ENCODE measurements around the gene CTPS1. TPM values are rescaled to one million over a fixed set of nuclear protein-coding genes. Genes with fewer than 3 reads are reported as not detected.

CTPS1 gene
- total RNA-seq: 10 to 100 TPM; 72.6 to 74.5 TPM

- peaks cover 33% of the 10 kb centered on the region for H3K36me3 Mint-ChIP-seq (ENCODE audit: low read depth)
- ChIA-PET POLR2A (interaction anchor here (0.6 to 2.4 kb wide), 17 partner anchors 9 to 1976 kb away, joined by 3 to 25 read pairs (median 4); partner anchors contain the start of genes CITED4, NFYC and SCMH1), CTCF (interaction anchor here (0.6 to 4.3 kb wide), 8 partner anchors 16 to 306 kb away, joined by 3 to 24 read pairs (median 4); partner anchors contain the start of gene CITED4)
- DNase-seq: peak; percentile 96
- ATAC-seq: peak; percentile 93
- no peaks in the 10 kb centered on the region for H3K27me3 Mint-ChIP-seq (ENCODE audit: low read depth)
- peak within 1 kb of the TSS; percentile 87 for H3K4me3 Mint-ChIP-seq
- peaks cover 48% of the 10 kb centered on the region for H3K4me1 Mint-ChIP-seq (ENCODE audit: low read depth)
- no peaks in the 10 kb centered on the region for H3K9me3 Mint-ChIP-seq (ENCODE audit: insufficient read depth)
- peak within 1 kb of the TSS; percentile 95 for H3K27ac Mint-ChIP-seq
These were observed at the start of gene CTPS1 for GRCh38 chr1:40979241-40980067. CTPS1 (plus strand) TSS chr1:40979696; CDS start chr1:40983291, 3,595 bp downstream.

- DNase-seq: no peak
- no peaks in the 10 kb centered on the region for H3K9me3 Mint-ChIP-seq (ENCODE audit: insufficient read depth)
- no peaks in the 10 kb centered on the region for H3K36me3 Mint-ChIP-seq (ENCODE audit: low read depth)
- H3K27ac Mint-ChIP-seq: no peak overlapping the region
- peaks cover 13% of the 10 kb centered on the region for H3K27me3 Mint-ChIP-seq (ENCODE audit: low read depth)
- no peak for ATAC-seq
- POLR2A ChIA-PET: no interaction called here
- CTCF ChIA-PET: interaction anchor here (0.7 to 1.7 kb wide), 3 partner anchors 19 to 85 kb away, joined by 3 to 4 read pairs (median 4); no protein-coding TSS in a partner anchor
- H3K4me3 Mint-ChIP-seq: no peak overlapping the region
- no peaks in the 10 kb centered on the region for H3K4me1 Mint-ChIP-seq (ENCODE audit: low read depth)
These were observed 49.1 kb upstream of the CTPS1 start for GRCh38 chr1:40930174-40930964.

GRCh38 chr1:40931601-40932000 lies 47.9 kb upstream of the CTPS1 start:
- H3K27ac Mint-ChIP-seq: no peak overlapping the region
- peaks cover 13% of the 10 kb centered on the region for H3K27me3 Mint-ChIP-seq (ENCODE audit: low read depth)
- ChIA-PET CTCF (interaction anchor here (1.7 kb wide), 1 partner anchor 21 kb away, joined by 4 read pairs; no protein-coding TSS in a partner anchor), POLR2A (no interaction called here)
- DNase-seq: no peak
- no peak for ATAC-seq
- H3K4me3 Mint-ChIP-seq: no peak overlapping the region
- no peaks in the 10 kb centered on the region for H3K9me3 Mint-ChIP-seq (ENCODE audit: insufficient read depth)
- H3K4me1 Mint-ChIP-seq (ENCODE audit: low read depth): no peaks in the 10 kb centered on the region
- no peaks in the 10 kb centered on the region for H3K36me3 Mint-ChIP-seq (ENCODE audit: low read depth)

- Mint-ChIP-seq H3K4me3 (no peak overlapping the region), H3K4me1 (ENCODE audit: low read depth) (no peaks in the 10 kb centered on the region), H3K36me3 (ENCODE audit: low read depth) (no peaks in the 10 kb centered on the region), H3K27me3 (ENCODE audit: low read depth) (peaks cover 13% of the 10 kb centered on the region), H3K27ac (no peak overlapping the region), H3K9me3 (ENCODE audit: insufficient read depth) (no peaks in the 10 kb centered on the region)
- DNase-seq (no peak), ATAC-seq (no peak)
- ChIA-PET POLR2A (no interaction called here), CTCF (no interaction called here)
These were observed 47.5 kb upstream of the CTPS1 start for GRCh38 chr1:40932006-40932405.

- no peaks in the 10 kb centered on the region for H3K36me3 Mint-ChIP-seq (ENCODE audit: low read depth)
- no peaks in the 10 kb centered on the region for H3K4me1 Mint-ChIP-seq (ENCODE audit: low read depth)
- ChIA-PET CTCF (interaction anchor here (0.6 to 10.5 kb wide), 4 partner anchors 14 to 294 kb away, joined by 3 to 97 read pairs (median 3); partner anchors contain the start of gene CITED4), POLR2A (no interaction called here)
- DNase-seq: no peak
- H3K9me3 Mint-ChIP-seq (ENCODE audit: insufficient read depth): no peaks in the 10 kb centered on the region
- H3K27me3 Mint-ChIP-seq (ENCODE audit: low read depth): peaks cover 7% of the 10 kb centered on the region
- H3K4me3 Mint-ChIP-seq: no peak overlapping the region
- ATAC-seq: no peak
- no peak overlapping the region for H3K27ac Mint-ChIP-seq
These were observed 42.6 kb upstream of the CTPS1 start for GRCh38 chr1:40936931-40937339.

GRCh38 chr1:40938393-40938792 lies 41.1 kb upstream of the CTPS1 start:
- Mint-ChIP-seq H3K27ac (no peak overlapping the region), H3K27me3 (ENCODE audit: low read depth) (peaks cover 5% of the 10 kb centered on the region), H3K9me3 (ENCODE audit: insufficient read depth) (no peaks in the 10 kb centered on the region), H3K4me3 (no peak overlapping the region), H3K4me1 (ENCODE audit: low read depth) (no peaks in the 10 kb centered on the region), H3K36me3 (ENCODE audit: low read depth) (no peaks in the 10 kb centered on the region)
- no peak for DNase-seq
- ChIA-PET CTCF (interaction anchor here (10.5 kb wide), 1 partner anchor 12 kb away, joined by 97 read pairs; no protein-coding TSS in a partner anchor), POLR2A (no interaction called here)
- no peak for ATAC-seq

GRCh38 chr1:40939320-40940059 lies 40.0 kb upstream of the CTPS1 start:
- H3K4me3 Mint-ChIP-seq: no peak overlapping the region
- ChIA-PET POLR2A (no interaction called here), CTCF (interaction anchor here (1.0 to 10.5 kb wide), 3 partner anchors 11 to 89 kb away, joined by 4 to 97 read pairs (median 6); no protein-coding TSS in a partner anchor)
- peaks cover under 1% of the 10 kb centered on the region for H3K27me3 Mint-ChIP-seq (ENCODE audit: low read depth)
- H3K27ac Mint-ChIP-seq: no peak overlapping the region
- no peak for DNase-seq
- H3K4me1 Mint-ChIP-seq (ENCODE audit: low read depth): no peaks in the 10 kb centered on the region
- ATAC-seq: no peak
- no peaks in the 10 kb centered on the region for H3K36me3 Mint-ChIP-seq (ENCODE audit: low read depth)
- H3K9me3 Mint-ChIP-seq (ENCODE audit: insufficient read depth): no peaks in the 10 kb centered on the region

GRCh38 chr1:40944326-40944725 lies 35.2 kb upstream of the CTPS1 start:
- no peak for ATAC-seq
- Mint-ChIP-seq H3K36me3 (ENCODE audit: low read depth) (no peaks in the 10 kb centered on the region), H3K4me3 (no peak overlapping the region), H3K27me3 (ENCODE audit: low read depth) (peaks cover 13% of the 10 kb centered on the region), H3K4me1 (ENCODE audit: low read depth) (peaks cover 9% of the 10 kb centered on the region), H3K9me3 (ENCODE audit: insufficient read depth) (no peaks in the 10 kb centered on the region), H3K27ac (no peak overlapping the region)
- no peak for DNase-seq
- ChIA-PET CTCF (interaction anchor here (1.3 to 10.5 kb wide), 2 partner anchors 6 to 95 kb away, joined by 5 to 97 read pairs; no protein-coding TSS in a partner anchor), POLR2A (no interaction called here)

GRCh38 chr1:40944841-40945430 lies 34.6 kb upstream of the CTPS1 start:
- Mint-ChIP-seq H3K4me3 (no peak overlapping the region), H3K27me3 (ENCODE audit: low read depth) (peaks cover 13% of the 10 kb centered on the region), H3K9me3 (ENCODE audit: insufficient read depth) (no peaks in the 10 kb centered on the region), H3K36me3 (ENCODE audit: low read depth) (no peaks in the 10 kb centered on the region), H3K4me1 (ENCODE audit: low read depth) (peaks cover 9% of the 10 kb centered on the region), H3K27ac (no peak overlapping the region)
- ChIA-PET CTCF (interaction anchor here (1.3 kb wide), 1 partner anchor 95 kb away, joined by 5 read pairs; no protein-coding TSS in a partner anchor), POLR2A (no interaction called here)
- DNase-seq: no peak
- ATAC-seq: no peak

- CTCF ChIA-PET: no interaction called here
- Mint-ChIP-seq H3K9me3 (ENCODE audit: insufficient read depth) (no peaks in the 10 kb centered on the region), H3K4me1 (ENCODE audit: low read depth) (peaks cover 9% of the 10 kb centered on the region), H3K27ac (no peak overlapping the region), H3K4me3 (no peak overlapping the region), H3K36me3 (ENCODE audit: low read depth) (no peaks in the 10 kb centered on the region), H3K27me3 (ENCODE audit: low read depth) (peaks cover 17% of the 10 kb centered on the region)
- ATAC-seq (no peak), DNase-seq (no peak)
- POLR2A ChIA-PET: no interaction called here
These were observed 34.0 kb upstream of the CTPS1 start for GRCh38 chr1:40945491-40945973.
